Limb (tissue), 2 donors: ENCODE measurements around the gene AURKA.

Source experiments
- DNase-seq, 2 donors: peaks; one replicate each; pipeline ENCODE4 v3.0.0-alpha.2; 2016; ENCODE audit errors: extremely low spot score in 2 of 2

The AURKA gene

GRCh38 chr20:56392132-56392880, at the start of gene AURKA, which contains the start of gene CSTF1:
TSS of gene AURKA (minus strand) at chr20:56392215. CDS start at chr20:56388197, 4,018 bp downstream.
TSS of gene CSTF1 (plus strand) at chr20:56392645. CDS start at chr20:56395553, 2,908 bp downstream.
- peak; percentile 98 to 99 for DNase-seq

- DNase-seq: no peak
Measured at GRCh38 chr20:56440346-56441007, 48.5 kb upstream of the AURKA start.

- DNase-seq: peak; percentile 73 to 87
Measured at GRCh38 chr20:56439771-56440291, 47.8 kb upstream of the AURKA start.

GRCh38 chr20:56438284-56438683, 46.3 kb upstream of the AURKA start:
- no peak for DNase-seq

GRCh38 chr20:56437196-56437960, 45.4 kb upstream of the AURKA start:
- DNase-seq: no peak

GRCh38 chr20:56433880-56434255, 41.9 kb upstream of the AURKA start:
- DNase-seq: no peak

GRCh38 chr20:56433221-56433879, 41.3 kb upstream of the AURKA start:
- DNase-seq: no peak

GRCh38 chr20:56431471-56431870, 39.5 kb upstream of the AURKA start:
- no peak for DNase-seq

GRCh38 chr20:56430957-56431356, 38.9 kb upstream of the AURKA start:
- no peak for DNase-seq

- no peak for DNase-seq
Measured at GRCh38 chr20:56430461-56430860, 38.4 kb upstream of the AURKA start.

GRCh38 chr20:56429941-56430340, 37.9 kb upstream of the AURKA start:
- DNase-seq: no peak

GRCh38 chr20:56429502-56429901, 37.5 kb upstream of the AURKA start:
- DNase-seq: no peak

- DNase-seq: no peak
Measured at GRCh38 chr20:56428881-56429280, 36.9 kb upstream of the AURKA start.

- no peak for DNase-seq
Measured at GRCh38 chr20:56428410-56428809, 36.4 kb upstream of the AURKA start.

- DNase-seq: no peak
Measured at GRCh38 chr20:56427797-56428196, 35.8 kb upstream of the AURKA start.

GRCh38 chr20:56426926-56427325, 34.9 kb upstream of the AURKA start:
- no peak for DNase-seq

GRCh38 chr20:56426026-56426425, 34.0 kb upstream of the AURKA start:
- DNase-seq: no peak

GRCh38 chr20:56424931-56425330, 32.9 kb upstream of the AURKA start:
- DNase-seq: no peak

- DNase-seq: no peak
Measured at GRCh38 chr20:56423886-56424285, 31.9 kb upstream of the AURKA start.

GRCh38 chr20:56423211-56423610, 31.2 kb upstream of the AURKA start:
- DNase-seq: no peak

- DNase-seq: no peak
Measured at GRCh38 chr20:56422824-56423189, 30.8 kb upstream of the AURKA start.
